Bronchial epithelial cell (primary cell): ENCODE data around the gene PVALB. TPM values are rescaled to one million over a fixed set of nuclear protein-coding genes. Genes with fewer than 3 reads are reported as not detected.

Experiments used
- DNase-seq: peaks from one replicate; pipeline ENCODE4 v3.0.0-alpha.2; 2010; ENCODE audit warnings: low read depth
- FAIRE-seq: peaks from 2 replicates; lab custom pipeline; 2011; peaks lifted over from hg19 to GRCh38; lab: Jason Lieb, UNC
- H3K27me3 ChIP-seq: 2 replicates; pipeline ENCODE4 v1.5.1; 2011; ENCODE audit warnings: low read length; ENCODE audit not compliant: control insufficient read depth, insufficient read depth
- H3K36me3 ChIP-seq: 2 replicates; pipeline ENCODE4 v1.5.1; 2011; ENCODE audit warnings: low read length; ENCODE audit not compliant: control insufficient read depth, insufficient read depth
- H3K4me3 ChIP-seq: 2 replicates; pipeline ENCODE4 v1.5.1; 2011; ENCODE audit warnings: mild to moderate bottlenecking, low read depth, low read length, control low read depth
- CTCF ChIP-seq: IDR thresholded peaks from 2 replicates; pipeline ENCODE4 v1.5.1; 2011; ENCODE audit warnings: mild to moderate bottlenecking, moderate library complexity, low read length, control low read depth, inconsistent platforms; ENCODE audit not compliant: insufficient read depth, severe bottlenecking
- total RNA-seq: library from RNA; depleted of rRNA; stranded (reverse); fragments of >200 nt; gene quantifications from 2 replicates; pipeline ENCODE4 v1.2.1, GENCODE V29; 2014

PVALB gene, protein sequence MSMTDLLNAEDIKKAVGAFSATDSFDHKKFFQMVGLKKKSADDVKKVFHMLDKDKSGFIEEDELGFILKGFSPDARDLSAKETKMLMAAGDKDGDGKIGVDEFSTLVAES
- not detected in 2 replicates for total RNA-seq

DNA sequence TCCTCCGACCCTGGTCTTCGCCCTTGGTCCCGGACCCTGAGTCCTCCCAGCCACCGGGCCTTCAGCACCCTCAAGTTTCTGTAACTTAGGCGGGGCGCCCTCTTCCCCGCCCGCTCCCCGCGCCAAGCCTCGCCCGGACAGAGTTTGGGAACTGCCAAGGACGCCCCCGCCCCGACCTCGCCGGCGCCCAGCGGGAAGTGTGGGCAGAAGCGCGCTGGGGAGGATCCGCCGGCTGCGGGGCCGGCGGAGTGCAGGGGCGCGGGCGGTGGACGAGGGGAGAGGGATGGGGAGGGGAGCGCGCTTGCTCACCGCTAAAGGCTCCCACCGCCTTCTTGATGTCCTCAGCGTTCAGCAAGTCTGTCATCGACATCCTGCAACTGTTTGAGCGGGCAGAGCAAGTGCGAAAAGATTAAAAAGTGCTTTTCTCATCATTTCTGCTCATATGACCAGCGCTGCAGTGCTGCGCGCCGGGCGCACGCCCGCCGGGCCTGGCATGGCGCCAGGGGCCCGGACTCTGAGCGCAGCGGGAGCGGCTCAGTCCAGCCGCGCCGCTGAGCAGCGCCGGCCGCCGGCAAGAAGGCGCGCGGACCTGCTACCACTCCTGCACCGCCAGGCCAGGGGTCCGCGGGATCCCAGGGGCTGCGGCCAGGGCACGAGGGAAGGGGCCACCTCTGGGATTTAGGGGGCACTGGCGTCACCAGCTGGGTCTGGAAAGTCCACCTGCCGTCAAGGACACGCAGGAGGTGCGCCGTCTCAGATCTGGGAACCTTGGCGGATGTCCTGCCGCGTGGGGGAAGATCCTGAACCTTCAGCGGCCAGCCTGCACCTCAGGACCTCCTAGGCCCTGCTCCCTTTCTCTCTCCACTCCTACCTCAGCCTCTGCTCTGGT lies at the start of gene PVALB:
TSS of gene PVALB (minus strand) at position 400 of the 889 bp plus-strand sequence. CDS start at position 370, 30 bp downstream.
- FAIRE-seq (no peak), DNase-seq (no peak)
- Histone ChIP-seq H3K36me3 (no peaks in the 10 kb centered on the region), H3K4me3 (no peak within 1 kb of the TSS), H3K27me3 (peaks cover 36% of the 10 kb centered on the region)
- no peak for TF ChIP-seq CTCF

DNA sequence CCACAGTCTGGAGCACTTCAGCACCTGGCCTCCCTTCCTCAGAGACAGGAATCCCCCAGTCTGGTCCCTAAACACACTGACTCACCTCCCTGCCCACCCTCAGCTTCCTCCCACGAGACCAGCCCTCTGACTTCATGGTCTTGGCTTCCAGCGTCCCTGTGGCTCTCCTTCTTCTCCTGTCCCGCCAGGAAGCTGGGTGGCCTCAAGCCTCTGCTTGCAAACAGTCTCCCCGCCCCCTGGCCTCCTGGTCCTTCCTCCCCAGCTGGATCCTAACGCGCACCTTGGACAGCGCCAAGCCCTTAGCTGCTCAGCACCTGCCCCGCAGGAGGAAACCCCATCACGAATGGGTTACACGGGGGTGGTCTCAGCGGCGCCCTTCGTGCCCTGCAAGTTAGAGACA lies 48.5 kb upstream of the PVALB start:
- DNase-seq (peak; percentile 41), FAIRE-seq (no peak)
- Histone ChIP-seq H3K36me3 (no peaks in the 10 kb centered on the region), H3K4me3 (no peak overlapping the region), H3K27me3 (no peaks in the 10 kb centered on the region)
- no peak for TF ChIP-seq CTCF

- Histone ChIP-seq H3K36me3 (no peaks in the 10 kb centered on the region), H3K4me3 (no peak overlapping the region), H3K27me3 (no peaks in the 10 kb centered on the region)
- DNase-seq (no peak), FAIRE-seq (no peak)
- no peak for TF ChIP-seq CTCF
Measured at GRCh38 chr22:36864454-36865215, 47.8 kb upstream of the PVALB start.

GRCh38 chr22:36863979-36864378 lies 47.1 kb upstream of the PVALB start:
- Histone ChIP-seq H3K36me3 (no peaks in the 10 kb centered on the region), H3K4me3 (no peak overlapping the region), H3K27me3 (no peaks in the 10 kb centered on the region)
- TF ChIP-seq CTCF, result no peak
- FAIRE-seq, result no peak
- DNase-seq, result no peak

- DNase-seq (no peak), FAIRE-seq (no peak)
- Histone ChIP-seq H3K4me3 (no peak overlapping the region), H3K27me3 (no peaks in the 10 kb centered on the region), H3K36me3 (no peaks in the 10 kb centered on the region)
- TF ChIP-seq CTCF, result no peak
Measured at GRCh38 chr22:36863281-36863680, 46.4 kb upstream of the PVALB start.
